ENCODE data around the gene LDB3. TPM values are rescaled to one million over a fixed set of nuclear protein-coding genes. Genes with fewer than 3 reads are reported as not detected.

LDB3 gene
- polyA plus RNA-seq, 2 of the 4 experiments (the other 2 are of a cell fraction) = 0.13 TPM

DNA sequence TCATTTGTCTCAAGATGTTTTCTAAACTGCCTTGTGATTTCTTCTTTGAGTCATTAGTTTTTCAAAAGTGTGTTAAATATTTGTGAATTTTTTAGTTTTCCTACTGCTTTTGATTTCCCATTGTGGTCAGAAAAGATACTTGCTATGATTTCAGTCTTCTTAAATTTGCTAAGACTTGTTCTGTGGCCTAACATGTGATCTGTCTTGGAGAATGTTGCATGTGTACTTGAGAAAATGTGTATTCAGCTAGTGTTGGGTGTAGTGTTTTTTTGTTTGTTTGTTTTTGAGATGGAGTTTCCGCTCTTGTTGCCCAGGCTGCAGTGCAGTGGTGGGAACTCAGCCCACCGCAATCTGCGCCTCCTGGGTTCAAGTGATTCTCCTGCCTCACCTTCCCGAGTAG lies 116.7 kb downstream of the LDB3 start:
- Histone ChIP-seq H3K27ac (no peak overlapping the region), H3K4me1 (peaks cover 6% of the 10 kb centered on the region; the same call in 2 of the 3 replicates), H3K4me3 (no peak overlapping the region), H3K4me2 (no peak overlapping the region), H3K9me3 (no peaks in the 10 kb centered on the region)
- DNase-seq (ENCODE audit: low read depth in 1 of 2, low spot score in 1 of 2) = no peak
- 93% methylated on average over 4 of the region's 4 CpGs for WGBS (ENCODE audit: missing lambda C conversion rate)
- TF ChIP-seq ZC3H11A (IDR thresholded peaks at IDR 0.05) (no peak), JUN (IDR thresholded peaks at IDR 0.05) (no peak), ZFP36 (IDR thresholded peaks at IDR 0.05; ENCODE audit: borderline replicate concordance, partially characterized antibody) (no peak), CEBPB (IDR thresholded peaks at IDR 0.05) (no peak), EP300 (IDR thresholded peaks at IDR 0.05) (no peak), BHLHE40 (IDR thresholded peaks at IDR 0.05; ENCODE audit: low read depth, low read length) (no peak), GATA3 (IDR thresholded peaks at IDR 0.05; ENCODE audit: borderline replicate concordance) (no peak), HOXB5 (CRISPR knock-in tag; IDR thresholded peaks at IDR 0.05) (no peak), ZSCAN20 (CRISPR knock-in tag; IDR thresholded peaks at IDR 0.05) (no peak), HES2 (IDR thresholded peaks at IDR 0.05) (no peak), NPAS2 (CRISPR knock-in tag; IDR thresholded peaks at IDR 0.05; ENCODE audit: borderline replicate concordance) (no peak), KDM1A (IDR thresholded peaks at IDR 0.05; ENCODE audit: low read depth) (no peak), SREBF2 (IDR thresholded peaks at IDR 0.05) (no peak), MAZ (IDR thresholded peaks at IDR 0.05; ENCODE audit: borderline replicate concordance, low read depth, low read length) (no peak), CHD4 (IDR thresholded peaks at IDR 0.05; ENCODE audit: borderline replicate concordance) (no peak), NFE2L2 (conservative IDR thresholded peaks at IDR 0.05; ENCODE audit: low read length) (no peak), POLR2A (IDR thresholded peaks at IDR 0.05; ENCODE audit: low read length) (no peak)
- TF ChIP-seq, protein P1, sequence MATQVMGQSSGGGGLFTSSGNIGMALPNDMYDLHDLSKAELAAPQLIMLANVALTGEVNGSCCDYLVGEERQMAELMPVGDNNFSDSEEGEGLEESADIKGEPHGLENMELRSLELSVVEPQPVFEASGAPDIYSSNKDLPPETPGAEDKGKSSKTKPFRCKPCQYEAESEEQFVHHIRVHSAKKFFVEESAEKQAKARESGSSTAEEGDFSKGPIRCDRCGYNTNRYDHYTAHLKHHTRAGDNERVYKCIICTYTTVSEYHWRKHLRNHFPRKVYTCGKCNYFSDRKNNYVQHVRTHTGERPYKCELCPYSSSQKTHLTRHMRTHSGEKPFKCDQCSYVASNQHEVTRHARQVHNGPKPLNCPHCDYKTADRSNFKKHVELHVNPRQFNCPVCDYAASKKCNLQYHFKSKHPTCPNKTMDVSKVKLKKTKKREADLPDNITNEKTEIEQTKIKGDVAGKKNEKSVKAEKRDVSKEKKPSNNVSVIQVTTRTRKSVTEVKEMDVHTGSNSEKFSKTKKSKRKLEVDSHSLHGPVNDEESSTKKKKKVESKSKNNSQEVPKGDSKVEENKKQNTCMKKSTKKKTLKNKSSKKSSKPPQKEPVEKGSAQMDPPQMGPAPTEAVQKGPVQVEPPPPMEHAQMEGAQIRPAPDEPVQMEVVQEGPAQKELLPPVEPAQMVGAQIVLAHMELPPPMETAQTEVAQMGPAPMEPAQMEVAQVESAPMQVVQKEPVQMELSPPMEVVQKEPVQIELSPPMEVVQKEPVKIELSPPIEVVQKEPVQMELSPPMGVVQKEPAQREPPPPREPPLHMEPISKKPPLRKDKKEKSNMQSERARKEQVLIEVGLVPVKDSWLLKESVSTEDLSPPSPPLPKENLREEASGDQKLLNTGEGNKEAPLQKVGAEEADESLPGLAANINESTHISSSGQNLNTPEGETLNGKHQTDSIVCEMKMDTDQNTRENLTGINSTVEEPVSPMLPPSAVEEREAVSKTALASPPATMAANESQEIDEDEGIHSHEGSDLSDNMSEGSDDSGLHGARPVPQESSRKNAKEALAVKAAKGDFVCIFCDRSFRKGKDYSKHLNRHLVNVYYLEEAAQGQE (IDR thresholded peaks at IDR 0.05) = no peak
- CTCF ChIA-PET = no interaction called here
- FAIRE-seq = no peak
- no peak for ATAC-seq
- POLR2A ChIA-PET = no interaction called here

Other genes with a start within 250 kb of the LDB3 start
- gene WAPL, start 146.7 kb upstream of the LDB3 start, polyA plus RNA-seq (2011; rRNA removed) = 20.1 and 25.6 TPM in 2 replicates
- gene WAPL, start 146.7 kb upstream of the LDB3 start, polyA plus RNA-seq (2017; fragmentation: RNase III; extraction: RNeasy Plus Mini Kit Qiagen cat#74134 plus additional on column Dnase treatment) = 15.4 to 16.6 TPM (median 15.7 TPM) in 3 replicates
- gene OPN4, start 14.0 kb upstream of the LDB3 start, polyA plus RNA-seq (2011; rRNA removed) = not detected in 2 replicates
- not detected in 3 replicates for gene OPN4, start 14.0 kb upstream of the LDB3 start, polyA plus RNA-seq (2017; fragmentation: RNase III; extraction: RNeasy Plus Mini Kit Qiagen cat#74134 plus additional on column Dnase treatment)
- 34.6 and 39.0 TPM in 2 replicates for gene BMPR1A, start 88.1 kb downstream of the LDB3 start, polyA plus RNA-seq (2011; rRNA removed)
- gene BMPR1A, start 88.1 kb downstream of the LDB3 start, polyA plus RNA-seq (2017; fragmentation: RNase III; extraction: RNeasy Plus Mini Kit Qiagen cat#74134 plus additional on column Dnase treatment) = 24.4 to 25.5 TPM (median 25.5 TPM) in 3 replicates

All from A549 (cell line).